HG03175 (cell line): ENCODE data around the gene CCDC91.
"Not testable (repeated sequence)": the region's sequence is repeated elsewhere in the genome, so short reads cannot be mapped to it uniquely, and the experiment has no call there.

Experiments used
- ATAC-seq: cut with Tn5 transposase; IDR thresholded peaks from one replicate; pipeline ENCODE4 v1.9.1; 2021; ENCODE audit warnings: mild to moderate bottlenecking, moderate library complexity; ENCODE audit not compliant: unreplicated experiment

Gene CCDC91

DNA sequence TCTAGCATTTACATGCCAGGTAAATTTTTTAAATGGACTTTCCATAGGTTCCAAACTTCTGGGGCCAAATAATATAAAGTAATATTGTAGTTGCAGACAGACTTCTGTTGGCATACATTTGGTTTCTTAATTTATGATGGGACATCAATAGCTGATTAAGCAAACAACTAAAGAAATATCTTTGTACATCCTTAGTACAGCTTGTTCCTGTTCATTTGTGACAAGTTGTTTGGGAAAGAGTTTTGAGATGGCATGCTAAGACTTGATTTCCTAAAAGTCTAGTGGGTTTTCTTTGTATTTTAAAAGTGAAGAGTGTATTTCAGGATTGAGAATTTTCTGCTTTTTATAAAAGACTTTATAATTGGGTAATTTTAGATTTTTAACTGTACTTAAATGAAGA is 41.0 kb downstream of the CCDC91 start:
- no peak for ATAC-seq

DNA sequence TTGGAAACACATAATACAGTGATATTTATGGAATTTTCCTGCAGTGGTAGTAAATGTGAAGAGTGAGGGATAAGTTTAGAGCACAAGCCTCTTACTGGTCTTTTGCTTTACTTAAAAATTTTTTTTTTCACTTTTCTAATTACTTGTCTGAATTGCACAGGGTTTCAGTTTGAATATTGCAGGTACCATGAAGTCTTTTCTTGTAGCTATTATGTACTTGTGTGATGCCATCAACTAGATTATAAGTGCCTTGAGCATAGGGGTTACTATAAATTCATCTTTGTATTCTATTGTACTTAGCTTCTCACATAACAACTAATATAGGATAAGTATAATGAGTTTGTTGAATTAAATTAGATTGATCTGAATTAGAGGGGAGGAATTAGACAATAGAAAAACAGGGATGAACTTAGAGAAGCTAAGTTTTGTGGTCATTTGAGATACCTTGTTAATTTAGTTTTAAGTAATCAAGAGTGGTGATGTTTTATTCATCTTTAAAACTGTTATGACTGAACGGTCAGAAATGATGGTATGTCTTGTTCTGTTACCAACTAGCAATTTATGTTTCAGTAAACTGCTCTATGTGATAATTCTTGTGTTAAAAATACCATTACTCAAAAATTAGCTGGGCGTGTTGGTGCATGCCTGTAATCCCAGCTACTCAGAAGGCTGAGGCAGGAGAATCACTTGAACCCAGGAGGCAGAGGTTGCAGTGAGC is 42.1 kb downstream of the CCDC91 start:
- ATAC-seq: no peak

DNA sequence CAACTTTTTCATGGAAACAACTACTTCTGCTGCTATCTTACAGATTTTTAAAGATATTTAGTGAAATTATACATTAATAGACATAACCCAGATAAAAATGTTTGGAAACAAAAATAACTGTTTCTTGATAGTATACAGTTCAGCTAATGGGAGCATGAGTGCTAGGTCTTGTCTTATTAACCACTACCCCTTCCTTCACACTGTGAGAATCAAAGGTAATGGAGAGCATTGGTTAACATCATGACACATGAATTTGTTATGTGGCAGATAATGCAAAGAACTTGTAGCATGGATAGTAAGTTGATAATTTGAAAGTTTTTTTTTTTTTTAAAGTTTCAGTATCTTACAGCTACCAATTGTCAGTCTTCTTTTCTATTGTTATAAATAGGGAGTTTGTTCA is 44.2 kb downstream of the CCDC91 start:
- ATAC-seq: no peak

DNA sequence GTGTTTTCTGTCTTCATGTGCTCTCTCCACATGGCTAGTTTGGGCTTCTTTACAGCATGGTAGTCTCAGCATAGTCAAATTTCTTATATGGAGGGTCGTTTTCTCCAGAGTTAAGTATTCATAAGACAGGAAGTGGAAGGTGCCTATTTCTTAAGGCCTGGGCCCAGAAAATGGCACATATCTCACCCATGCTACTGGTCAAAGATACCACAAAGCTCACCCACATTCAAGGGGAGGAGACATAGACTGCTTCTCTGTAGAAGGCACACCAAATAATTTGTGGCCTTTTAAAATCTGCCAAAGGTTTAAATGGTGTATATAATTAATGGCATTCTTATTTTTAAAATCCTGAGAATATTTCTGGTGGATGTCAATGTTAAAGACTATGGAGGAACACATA is 44.8 kb downstream of the CCDC91 start:
- no peak for ATAC-seq

DNA sequence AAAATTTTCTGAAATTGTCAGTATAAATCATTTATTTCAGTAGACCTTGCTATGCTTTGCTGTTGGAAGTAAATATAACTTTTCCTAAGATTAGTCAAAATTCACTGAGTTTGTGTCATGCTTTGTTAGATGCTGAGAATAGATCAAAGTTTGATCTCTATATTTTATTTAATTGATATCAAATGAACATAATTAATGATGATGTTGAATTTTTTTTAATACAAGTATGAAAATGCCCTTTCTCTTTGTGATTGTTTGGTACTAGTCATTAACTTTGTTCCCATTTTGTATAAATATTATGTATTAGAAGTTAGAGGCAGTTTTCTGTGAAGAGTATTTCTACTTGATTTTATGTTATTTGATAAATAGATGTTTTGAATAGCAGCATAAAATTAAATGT is 45.7 kb downstream of the CCDC91 start:
- ATAC-seq: no peak

DNA sequence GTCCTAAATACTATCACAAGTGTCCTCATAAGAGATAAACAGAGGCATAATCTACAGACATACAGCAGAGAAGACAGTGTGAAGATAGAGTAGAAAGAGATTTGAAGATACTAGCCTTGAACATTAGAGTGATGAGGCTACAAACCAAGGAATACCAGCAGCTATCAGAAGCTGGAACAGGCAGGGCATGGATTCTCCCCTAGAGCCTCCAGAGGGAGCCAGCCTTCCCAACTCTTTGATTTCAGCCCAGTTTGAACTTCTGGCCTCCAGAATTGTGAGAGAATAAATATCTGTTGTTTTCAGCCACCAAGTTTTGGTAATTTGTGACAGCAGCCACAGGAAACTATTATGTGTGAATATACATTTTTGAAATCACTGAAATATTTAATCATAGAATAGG is 47.2 kb downstream of the CCDC91 start:
- no peak for ATAC-seq

DNA sequence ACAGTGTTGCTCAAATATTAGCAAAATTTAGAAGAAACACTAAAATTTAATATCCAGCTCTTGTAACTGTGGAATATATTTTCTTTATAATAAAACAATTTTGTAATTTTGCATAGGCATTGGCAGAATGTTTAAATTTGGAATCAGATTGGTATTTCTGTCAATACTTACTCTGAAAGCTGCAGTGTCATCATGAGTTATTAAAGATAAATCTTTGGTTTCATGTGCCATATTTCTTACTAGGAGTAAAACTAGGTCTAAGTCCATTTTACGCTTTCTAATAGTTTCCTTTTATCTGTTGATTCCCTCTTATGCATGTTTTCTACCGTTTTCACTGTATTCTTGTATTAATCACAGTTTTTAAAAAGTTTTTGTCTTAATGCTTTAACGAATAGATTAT is 49.7 kb downstream of the CCDC91 start:
- no peak for ATAC-seq

DNA sequence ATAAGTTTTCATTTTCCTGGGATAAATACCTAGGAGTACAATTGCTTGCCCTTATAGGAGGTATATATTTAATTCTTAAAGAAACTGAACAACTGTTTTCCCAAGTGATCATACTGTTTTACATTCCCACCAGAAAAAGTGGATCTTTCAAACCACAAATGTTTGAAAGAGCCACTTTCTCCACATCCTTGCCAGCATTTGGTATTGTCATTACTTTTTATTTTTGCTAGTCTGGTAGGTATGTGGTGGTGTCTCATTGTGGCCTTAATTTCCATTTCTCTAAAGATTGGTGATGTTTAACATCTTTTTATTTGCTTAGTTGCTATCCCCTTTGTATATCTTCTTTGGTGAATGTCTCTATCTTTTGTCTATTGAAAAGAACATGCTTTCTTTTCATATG is 50.6 kb downstream of the CCDC91 start:
- no peak for ATAC-seq

DNA sequence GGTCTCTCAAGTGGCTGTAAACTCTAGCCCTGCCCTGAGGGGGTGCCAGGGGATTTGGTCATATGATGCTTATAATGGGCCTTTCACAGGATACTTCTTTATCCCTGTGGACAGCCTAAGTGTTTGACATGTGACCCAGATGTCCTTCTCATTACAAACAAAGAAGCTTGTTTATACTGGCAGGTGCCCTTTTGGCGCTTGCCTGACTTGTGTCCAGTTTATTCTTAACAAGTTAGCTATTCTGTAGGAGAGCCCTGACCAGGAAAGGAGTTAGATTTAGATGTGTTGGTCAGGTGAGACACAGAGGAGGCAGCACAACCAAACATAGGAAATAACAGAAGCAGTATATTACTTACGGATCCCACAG is 51.9 kb downstream of the CCDC91 start:
- no peak for ATAC-seq

DNA sequence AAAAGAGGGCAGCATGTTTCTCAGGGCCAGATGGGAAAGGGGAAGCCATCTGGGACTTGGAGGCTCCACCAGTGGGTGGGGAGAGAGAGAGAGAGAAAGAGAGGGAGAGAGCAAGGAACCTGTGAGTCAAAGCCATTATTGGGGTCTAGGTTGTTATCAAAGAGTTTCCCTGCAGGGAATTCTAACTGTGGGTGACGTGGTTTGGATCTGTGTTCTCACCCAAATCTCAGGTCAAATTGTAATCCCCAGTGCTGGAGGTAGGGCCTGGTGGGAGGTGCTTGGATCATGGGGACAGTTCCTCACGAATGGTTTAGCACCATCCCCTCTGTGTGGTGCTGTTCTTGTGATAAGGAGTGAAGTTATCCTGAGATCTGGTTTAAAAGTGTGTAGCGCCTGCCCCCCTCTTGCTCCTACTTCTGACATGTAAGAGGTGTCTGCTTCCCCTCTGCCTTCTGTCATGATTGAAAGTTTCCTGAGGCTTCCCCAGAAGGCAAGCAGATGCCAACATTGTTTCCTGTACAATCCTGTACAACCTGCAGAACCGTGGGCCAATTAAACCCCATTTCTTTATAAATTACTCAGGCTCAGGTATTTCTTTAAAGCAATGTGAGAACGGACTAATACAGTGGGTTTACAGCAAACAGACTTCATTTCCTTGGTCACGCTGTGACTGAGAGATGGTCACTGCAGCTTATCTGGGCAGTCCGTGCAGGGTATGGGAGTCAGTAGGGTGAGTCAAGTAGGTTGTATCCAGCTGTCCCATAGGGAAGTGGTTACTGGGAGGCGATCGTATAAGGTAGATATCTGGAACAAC is 52.4 kb downstream of the CCDC91 start:
- ATAC-seq: no peak

DNA sequence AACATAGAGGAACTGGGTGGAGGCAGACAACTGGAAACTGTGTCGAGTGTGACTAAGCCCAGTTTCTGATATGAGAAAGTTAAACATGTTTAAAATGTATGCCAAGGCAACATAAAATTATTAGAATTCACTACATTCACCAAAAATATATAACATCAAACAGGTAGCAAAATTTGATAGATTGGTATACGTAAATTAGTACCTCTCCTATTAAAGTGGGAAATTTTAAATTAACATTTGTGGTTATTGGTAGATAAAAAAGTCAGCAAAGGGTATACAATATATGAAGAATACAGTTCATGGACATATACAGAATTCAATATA is 53.0 kb downstream of the CCDC91 start:
- no peak for ATAC-seq

DNA sequence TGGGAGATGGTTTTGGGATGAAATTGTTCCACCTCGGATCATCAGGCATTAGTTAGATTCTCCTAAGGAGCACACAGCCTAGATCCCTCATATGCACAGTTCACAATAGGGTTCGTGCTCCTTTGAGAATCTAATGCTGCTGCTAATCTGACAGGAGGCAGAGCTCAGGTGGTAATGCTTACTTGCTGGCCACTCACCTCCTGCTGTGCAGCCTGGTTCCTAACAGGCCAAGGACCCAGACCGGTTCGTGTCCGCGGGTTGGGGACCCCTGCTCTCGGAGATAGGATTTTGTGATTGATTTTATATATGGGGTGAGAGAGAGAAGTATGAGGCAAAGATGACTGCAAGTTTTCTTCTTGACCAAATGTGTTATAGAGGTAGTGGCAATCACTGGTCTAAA is 57.5 kb downstream of the CCDC91 start:
- no peak for ATAC-seq

DNA sequence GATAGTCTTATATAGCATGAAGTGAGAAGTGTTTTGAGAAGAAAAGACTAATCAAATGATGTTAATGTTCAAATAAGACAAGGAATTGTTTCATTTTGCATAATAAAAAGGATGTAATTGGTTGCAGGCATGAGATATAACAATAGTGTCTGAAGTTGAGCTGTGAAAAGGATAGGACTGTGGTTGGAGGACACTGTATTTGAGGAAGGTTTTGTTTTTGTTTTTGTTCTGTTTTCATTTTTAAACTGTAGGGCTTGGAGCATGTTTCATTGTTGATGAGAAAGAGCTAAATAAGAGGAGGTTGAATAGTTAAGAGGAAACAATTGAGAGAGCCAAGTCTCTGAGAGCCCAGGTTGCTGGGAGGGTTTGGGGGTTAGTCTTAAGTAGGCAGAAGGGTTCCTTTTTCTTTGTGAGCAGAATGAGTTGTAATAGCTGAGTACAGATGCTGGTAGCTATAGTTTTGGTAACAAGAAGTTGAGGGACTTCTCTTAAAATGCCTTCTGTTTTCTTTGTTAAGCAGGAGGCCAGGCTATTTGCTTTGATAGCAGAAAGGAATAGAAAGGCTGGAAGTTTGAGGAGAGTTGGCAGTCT is 58.4 kb downstream of the CCDC91 start:
- ATAC-seq: no peak

DNA sequence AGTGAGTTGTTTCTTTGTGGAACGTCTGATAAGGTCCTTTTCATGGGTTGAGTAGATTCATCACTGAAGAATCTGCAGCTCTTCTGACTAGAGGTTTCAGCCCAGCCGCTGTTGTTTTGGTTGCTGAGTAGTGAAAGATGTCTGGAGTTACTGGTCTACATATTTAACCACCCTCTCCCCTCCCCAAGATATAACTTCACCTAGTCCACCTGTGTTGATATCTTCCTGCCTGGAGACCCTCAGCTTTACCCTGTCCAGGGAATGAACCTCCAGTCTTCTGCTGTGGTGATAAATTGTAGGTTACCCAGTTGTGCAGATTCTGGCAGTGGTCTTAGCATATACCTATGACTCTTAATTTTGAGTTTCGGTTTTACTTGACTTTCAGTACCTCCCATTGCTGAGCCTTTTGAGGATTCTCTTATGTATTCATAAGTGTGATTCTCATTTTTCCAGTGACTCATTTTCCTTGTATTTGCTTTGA is 62.9 kb downstream of the CCDC91 start:
- peak; percentile 92 for ATAC-seq

DNA sequence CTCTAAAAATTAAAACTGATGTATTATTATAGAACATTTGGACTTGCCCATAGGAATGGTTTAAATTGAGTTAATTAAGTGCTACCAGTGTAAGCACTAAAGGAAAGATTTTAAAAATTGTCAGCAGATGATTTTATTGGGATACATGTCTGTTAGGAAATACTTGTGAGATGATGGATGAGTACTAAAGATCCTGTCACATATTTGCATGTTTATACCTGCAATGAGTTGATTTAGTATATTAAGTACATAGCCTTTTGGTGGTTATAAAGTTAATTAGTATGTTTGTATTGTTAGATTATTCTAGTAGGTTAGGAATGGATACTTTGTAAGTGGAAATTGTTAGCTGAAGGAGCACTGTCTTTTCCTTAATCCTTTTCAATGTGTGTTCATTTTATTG is 67.2 kb downstream of the CCDC91 start:
- ATAC-seq: no peak

DNA sequence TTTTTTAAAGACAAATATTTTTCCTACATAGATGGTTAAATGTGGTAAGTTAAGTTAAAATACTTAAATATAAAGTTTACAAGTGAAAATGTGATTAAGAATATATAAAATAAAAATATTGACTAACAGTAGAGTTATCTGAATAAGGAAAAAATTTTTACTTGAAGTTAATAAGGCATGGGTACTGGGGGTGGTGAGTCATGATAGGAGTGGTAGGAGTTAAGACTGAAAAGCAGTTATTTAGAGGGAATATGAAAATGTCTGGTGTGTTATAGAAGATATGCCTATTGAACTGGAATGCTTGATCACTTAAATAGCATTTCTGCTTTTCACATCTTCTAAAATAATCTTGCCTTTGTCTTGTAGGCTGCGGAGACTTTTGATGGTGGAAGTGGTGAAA is 68.7 kb downstream of the CCDC91 start:
- no peak for ATAC-seq

DNA sequence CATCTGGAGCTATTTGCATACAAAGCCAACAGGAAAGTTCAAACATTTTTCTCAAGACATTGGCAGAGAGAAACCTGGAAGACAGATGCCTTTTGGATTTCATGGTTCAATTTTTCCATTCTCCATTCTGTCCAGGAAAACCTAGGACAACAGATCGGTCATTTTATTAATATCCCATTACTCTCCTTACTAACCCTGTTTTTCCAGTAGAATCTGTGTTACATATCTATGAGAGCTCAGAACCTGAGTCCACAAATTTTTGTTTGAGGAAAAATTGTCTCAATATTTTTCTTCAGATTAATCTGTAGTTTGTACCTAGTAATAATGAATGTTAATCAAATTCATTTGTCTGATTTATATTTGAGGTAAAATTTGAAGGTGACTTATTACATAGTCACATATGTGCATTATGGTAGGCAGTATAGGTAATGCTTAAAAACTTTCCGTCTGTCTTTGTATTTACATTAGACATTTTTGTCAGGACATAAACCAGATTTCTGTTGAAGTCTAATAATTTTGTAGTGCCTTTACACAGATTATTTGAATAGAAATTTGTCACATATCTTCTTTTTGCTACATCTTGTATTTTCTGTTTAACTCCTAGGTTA is 75.3 kb downstream of the CCDC91 start:
- no peak for ATAC-seq

DNA sequence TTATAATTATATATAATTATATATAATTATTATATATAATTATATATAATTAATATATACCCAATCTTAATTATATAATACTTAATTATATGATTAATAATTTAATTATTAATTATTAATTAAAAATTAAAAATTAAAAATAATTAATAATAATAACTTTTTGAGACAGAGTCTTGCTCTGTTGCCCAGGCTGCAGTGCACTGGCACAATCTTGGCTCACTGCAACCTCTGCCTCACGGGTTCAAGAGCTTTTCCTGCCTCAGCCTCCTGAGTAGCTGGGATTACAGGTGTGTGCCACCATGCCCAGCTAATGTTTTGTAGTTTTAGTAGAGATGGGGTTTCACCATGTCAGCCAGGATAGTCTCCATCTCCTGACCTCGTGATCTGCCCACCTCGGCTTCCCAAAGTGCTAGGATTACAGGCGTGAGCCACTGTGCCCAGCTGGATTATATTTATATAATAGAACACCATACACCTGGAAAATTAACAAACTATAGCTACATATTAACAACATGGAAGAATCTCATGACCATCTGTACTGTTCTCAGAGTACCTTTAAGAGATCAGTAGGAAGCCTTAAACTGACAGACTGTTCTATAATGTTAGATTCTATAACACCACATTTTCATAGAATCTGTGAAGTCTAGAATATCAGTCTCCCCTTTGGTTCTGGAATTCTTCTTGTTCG is 77.8 kb downstream of the CCDC91 start:
- not testable (repeated sequence) for ATAC-seq

DNA sequence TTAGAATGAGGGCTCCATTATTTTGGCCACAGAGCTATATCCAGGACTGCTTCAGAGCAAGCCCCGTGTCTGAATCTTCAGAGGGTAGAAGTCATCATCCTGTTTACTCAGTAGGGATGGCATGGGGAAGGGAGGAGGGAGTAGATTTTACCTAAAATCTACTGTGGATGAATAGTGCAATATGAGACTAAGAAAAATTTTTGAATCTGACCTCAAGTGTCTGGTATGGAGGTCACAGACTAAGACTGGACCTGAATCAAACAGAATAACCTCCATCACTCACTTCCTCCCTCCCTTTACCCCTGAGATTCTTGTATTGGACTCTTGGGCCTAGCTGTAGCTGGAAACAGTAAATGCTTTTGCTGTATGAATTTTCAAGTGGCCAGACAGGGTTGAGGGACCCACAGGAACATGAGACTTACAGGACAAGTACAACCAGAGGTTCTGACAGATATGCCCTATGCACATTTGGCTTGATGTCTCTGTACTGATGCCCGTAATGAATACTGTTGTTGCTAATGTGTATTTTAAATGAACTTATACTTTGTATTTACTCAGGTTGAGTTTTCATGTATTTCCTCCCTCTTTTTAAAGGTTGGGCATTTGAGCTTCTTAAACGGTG is 78.5 kb downstream of the CCDC91 start:
- no peak for ATAC-seq

DNA sequence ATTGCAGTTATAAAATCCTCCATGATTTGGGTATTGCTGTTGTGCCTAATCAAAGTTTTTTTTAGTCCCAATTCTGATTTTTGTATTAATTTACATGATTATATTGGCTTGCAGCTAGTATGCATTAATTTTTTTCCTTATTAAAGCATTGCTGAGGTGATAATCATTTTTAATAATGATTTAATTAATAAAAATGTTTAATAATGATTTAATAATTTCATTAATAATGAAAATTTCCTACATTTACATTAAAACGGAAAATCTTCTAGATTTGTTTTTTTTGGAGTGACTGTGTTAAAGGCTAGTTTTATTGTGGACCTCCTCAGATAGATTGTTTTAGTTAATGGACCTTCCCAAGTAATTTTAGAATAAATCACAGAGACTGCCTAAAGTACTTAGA is 79.6 kb downstream of the CCDC91 start:
- no peak for ATAC-seq

DNA sequence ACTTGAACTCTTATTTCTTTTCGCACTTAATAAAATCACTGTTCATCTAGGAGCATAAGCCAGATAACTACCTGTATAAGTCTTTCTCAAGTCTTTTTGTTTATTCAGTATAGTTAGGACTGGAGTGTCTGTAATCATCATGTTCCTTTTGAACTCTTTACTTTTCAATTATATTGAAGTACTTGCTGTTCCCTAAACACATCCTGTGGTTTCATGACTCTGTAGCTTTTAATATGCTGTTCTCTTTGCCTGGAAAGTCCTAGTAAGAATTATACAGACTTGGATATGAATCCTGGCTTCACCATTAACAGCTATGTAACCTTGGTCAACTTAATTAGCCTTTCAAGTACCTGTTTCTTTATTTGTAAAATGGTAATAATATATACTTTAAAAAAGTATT is 88.2 kb downstream of the CCDC91 start:
- ATAC-seq: no peak
